GM18873 (cell line): ENCODE results near the gene ADARB2.

Source experiments
- ATAC-seq: cut with Tn5 transposase; IDR thresholded peaks from one replicate; pipeline ENCODE4 v1.9.1; 2021; ENCODE audit warnings: mild to moderate bottlenecking, moderate library complexity, moderate number of reproducible peaks; ENCODE audit not compliant: unreplicated experiment, low FRiP score

ADARB2 gene

DNA sequence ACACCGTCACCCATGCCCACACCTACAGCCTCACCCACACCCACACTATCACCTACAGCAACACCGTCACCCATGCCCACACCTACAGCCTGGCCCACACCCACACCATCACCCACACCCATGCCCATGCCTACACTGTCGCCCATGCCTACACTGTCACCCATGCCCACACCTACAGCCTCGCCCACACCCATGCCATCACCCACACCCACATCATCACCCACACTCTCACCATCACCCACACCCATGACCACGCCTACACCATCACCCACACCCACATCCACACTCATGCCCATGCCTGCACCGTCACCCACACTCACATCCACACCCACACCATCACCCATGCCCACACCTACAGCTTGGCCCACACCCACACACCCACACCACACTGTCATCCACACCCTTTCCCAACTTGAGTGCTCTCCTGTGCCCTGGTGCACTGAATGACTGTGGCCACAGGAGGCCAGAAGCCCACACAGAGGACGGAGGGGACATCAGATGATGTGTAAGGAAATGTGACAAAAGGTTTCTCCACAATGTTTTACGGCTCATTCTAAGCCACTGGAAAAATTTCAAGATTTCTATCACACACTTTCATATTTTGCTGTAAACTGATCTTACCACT lies 527.9 kb downstream of the ADARB2 start:
- ATAC-seq: no peak

DNA sequence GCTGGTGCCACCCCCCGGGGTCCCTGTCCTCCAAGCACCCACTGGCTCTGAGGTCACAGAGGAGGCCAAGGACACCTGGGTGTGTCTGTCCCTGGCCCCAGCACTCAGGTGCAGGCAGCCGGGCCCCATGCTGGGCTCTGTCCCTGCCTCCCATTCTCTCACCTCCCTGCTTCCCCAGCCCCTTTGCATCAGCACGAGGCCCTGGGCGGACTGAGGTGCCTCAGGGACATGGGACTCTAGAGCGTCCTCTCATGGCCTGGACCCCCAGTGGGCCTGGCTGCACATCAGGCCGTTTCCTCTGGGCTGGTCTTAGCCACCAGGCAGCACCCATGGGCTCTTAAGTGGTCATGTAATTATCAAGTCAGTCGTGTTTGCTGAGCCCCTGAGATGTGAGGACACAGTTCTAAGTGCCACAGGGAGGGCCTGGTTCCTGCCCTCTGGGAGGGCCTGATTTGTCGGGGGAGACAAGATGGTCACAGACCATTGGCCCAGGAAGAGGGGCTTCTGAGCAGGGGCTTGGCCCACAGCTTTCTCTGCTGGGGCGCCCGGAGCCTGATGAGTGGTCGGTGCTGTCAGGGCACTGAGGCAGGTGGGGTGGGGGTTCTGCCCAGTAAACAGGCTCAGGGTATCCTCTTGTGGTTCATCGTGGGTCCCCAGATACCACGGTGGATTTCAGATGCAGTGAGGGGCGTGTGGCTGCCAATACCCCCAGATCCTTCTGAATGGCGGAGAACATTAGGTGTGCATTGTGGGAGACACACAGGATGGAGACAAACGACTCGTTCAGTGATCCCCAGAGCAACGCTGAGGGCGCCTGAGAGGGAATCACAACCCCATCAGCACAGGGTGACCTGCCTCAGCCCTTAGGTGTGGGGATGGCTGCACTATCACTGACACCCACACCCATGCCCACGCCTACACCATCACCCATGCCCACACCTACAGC lies 528.7 kb downstream of the ADARB2 start:
- ATAC-seq: no peak

DNA sequence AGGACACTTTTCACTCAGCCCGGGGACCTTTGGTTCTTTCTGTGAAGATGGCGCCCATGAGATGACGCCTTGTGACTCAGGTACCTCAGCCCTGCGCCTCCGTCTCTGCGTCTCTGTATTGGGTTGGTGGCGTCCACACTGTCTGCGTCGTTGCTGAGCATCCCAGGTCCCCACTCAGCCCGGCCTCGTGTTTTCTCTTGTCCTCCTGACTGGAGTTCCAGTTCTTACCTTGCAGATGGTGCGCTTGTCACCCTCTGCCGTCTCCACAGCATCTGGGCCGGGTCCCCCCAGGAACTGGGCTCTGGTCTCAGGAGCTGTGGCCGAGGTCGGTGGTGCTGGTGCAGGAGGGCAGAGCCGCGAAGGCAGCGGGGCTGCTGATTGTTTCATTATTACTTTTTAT lies 530.7 kb downstream of the ADARB2 start:
- no peak for ATAC-seq

DNA sequence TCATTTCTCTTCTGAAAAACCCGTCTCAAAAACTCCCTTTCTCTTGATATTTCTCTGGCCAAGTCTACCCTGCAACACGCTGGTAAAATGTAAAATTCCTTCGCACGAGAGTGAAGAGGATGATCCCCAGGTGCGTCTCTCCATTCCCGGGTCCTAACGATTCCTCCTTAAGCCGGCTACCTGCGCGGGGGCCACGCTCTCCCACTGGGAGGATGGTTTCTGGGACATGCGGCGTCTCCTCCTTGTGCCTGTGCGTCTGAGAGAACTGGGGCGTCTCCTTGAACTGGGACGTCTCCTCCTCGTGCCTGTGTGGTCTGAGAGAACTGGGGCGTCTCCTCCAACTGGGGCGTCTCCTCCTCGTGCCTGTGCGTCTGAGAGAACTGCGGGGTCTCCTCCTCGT lies 531.2 kb downstream of the ADARB2 start:
- no peak for ATAC-seq

DNA sequence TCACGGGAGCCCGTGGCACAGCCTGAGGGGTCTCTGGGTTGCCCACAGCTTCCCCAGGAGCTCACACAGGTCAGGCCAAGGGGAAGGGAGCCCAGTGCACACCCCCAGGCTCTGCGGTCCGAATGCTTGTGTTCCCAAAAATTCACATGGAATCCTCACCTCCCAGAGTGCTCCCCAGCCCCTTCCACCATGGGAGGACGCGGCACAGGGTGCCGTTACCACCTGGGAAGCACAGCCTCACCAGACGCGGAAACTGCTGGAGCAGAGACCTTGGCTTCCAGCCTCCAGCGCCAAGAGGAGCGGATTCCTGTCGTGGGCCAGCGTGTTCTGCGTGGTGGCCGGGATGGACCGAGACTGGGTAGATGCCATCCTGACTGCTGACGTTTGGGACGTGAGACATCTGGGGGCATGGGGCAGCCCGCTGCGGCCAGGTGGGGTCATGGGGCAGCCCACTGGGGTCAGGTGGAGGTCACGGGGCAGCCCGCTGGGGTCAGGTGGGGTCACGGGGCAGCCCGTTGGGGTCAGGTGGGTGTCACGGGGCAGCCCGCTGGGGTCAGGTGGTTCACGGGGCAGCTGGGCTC lies 531.8 kb downstream of the ADARB2 start:
- no peak for ATAC-seq

DNA sequence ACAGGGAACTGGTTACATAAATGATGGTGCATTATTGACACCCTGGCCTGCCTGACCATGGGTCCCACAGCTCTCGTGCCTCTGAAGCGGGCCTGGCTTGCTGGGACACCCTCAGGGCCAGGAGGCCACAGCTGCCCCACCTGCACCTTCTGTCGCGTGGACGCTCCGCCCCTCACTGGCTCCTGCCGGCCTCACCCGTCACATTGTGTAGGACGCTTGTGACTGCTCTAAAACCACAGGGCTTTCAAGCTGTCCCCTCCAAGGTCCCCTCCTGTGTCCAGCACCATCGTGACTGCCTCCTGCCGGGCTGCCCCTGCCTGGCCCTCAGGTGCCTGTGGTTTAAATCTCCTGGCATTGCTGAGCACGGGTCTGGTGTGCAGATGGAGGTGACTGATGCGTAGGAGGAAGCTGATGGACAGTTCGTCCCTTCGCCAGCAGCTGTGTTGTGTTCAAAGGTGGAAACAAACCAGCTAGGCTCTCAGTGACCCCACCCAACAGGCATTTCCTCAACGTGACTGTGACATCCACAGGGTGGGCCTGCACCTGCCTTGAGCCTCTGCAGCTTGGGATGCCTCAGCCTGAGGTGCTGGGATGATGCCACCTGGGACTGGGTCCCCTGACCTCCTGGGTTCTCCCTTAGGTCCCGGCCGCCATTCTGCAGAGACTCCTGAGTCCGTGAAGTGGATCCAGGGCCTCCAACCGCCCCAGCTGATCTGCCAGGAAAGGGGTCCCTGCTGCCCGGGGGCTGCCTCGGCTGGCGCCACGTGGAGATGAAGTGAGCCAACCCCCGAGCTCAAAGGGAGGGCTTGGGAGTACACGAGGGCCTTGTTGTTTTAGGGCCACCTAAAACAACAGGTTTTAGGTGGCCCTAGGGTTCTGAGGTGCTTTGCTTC lies 532.6 kb downstream of the ADARB2 start:
- no peak for ATAC-seq

DNA sequence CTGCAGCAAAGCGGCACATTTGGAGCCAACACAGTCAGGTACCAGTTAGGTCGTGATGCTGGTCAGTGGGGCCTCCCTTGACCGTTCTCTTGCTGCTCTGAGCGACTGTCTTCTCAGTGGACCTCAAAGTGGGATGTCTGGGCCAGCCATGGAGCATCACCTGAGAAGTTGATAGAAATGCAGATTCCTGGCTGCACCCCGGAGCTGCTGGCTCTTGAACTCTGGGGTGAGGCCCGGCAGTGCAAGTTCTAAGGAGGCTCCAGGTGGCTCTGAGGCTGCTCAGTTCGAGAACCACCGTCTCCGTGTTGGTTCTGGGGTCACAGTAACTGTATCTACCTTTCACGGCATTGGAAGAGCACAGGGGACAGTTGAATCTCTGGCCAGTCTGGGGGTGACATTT lies 533.6 kb downstream of the ADARB2 start:
- ATAC-seq: no peak

DNA sequence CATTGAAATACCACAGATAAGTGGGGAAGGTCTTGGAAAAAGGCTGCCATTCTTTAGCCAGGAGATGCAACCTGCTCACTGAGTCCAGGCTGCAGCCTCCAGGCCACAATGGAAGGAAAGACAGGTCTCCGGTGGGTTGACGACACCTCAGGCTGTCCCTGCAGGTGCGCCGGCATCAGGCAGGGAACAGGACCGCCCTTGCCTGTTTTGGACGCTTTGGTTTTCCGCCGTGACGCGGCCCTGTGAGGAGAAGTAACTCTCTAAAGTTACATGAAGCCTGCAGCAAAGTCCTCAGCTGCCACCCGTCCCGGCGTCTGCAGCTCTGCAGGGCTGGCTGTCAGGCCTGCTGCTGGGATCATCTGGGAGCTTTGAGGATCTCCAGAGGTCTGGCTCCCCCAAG lies 534.1 kb downstream of the ADARB2 start:
- ATAC-seq: no peak

DNA sequence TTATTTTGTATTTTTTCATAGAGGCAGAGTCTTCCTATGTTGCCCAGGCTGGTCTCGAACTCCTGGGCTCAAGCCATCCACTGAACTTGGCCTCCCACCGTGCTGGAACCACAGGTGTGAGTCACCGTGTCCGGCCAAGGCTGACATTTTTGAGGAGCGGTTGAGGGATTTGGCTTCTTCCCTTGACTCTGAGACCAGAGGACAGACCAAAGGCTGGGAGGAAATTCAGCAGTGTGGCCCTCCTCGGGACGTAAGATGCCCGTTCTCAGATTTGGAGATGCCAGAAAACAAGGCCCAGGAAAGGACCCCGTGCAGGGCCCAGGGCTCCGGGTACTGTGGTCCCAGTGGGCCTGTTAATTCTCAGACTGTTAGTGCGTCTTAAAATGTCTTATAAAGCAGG lies 535.0 kb downstream of the ADARB2 start:
- ATAC-seq: no peak

DNA sequence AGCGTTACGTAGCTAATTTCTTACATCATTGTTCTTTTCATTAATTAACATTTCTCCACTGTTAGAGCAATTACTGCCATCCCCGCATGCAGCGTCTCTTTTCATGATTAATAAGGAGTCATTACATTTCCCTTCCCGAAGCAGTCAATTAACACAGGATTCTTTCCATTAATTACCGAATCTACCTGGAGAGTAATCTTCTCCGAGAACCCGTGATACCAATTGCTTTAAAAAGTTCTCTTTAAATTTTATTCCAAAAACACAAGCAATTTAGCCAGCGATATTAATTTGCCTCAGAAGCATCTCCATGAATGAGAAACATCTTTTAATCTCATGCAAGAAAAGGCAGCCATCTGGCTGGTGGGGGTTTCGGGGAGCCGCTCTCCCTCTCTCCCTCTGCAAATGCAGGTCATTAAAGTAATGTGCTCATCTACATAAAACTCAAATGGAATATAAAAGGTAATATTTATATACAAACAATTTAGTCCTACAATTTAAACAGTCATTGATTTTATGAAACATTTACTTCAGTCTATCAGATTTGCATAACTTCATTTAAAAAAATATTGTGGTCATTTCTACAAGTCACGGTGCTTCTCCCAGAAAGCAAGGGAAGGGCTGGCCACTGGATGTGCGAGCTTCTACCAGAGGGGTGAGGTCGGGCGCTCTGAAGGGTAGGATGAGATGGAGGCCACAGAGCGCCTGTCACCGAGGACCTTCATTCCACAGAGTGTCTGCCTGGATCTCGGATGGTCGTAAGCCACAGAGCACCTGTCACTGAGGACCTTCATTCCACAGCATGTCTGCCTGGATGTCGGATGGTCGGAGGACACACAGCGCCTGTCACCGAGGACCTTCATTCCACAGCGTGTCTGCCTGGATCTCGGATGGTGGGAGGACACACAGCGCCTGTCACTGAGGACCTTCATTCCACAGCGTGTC lies 536.2 kb downstream of the ADARB2 start:
- no peak for ATAC-seq

DNA sequence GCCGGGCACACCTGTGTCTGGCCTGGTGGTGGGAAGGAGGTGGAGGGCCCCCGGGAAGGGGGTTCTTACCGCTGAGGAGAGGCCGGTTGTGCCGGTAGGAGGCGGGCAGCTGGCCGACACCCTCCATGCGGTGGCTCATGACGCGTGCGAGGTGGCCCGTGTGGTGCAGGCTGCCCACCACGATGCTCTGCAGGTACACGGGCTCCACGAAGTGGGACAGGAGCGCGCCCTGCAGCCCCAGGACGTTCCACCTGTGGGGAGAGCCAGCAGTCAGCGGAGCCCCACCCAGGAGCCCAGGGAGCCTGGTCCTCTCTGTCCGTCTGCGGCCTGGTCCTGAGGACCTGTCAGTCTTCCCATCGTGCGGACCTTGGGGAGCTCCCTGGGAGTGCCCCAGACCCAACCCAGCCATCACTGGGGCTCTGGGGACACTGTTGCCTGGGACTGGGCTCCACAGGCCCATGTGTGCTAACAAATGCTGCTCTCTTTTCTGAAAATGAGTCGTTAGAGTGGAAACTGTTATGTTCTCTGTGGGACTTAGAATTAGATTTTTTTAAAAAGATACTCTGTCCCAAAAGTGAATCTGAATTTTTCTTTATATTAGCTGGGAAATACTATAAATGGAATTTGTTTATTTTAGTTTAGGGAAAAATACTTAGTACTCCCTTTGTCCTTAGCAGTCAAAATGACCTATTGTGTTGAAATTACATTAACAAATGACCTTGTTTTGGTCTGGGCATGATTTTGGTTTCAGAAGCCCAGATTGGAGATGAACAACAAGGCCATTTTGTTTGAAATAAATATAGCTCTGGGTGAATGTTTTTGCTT lies 537.2 kb downstream of the ADARB2 start:
- no peak for ATAC-seq

DNA sequence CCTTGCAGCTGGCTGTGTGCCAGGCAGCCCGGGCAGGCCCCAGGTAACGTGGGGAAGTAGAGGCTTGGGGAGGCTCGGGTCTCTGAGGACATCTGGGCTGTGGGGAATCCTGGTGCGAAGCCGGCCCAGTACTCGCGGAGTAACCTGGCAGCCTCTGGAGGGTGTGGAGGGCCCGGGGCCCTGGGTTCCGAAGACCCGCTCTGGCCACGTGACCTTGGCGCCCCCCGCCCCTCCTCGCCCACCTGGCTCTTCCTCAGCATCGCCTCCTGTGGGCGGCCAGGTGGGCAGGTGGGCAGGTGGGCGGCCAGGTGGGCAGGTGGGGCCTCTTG lies 538.0 kb downstream of the ADARB2 start:
- ATAC-seq: no peak

DNA sequence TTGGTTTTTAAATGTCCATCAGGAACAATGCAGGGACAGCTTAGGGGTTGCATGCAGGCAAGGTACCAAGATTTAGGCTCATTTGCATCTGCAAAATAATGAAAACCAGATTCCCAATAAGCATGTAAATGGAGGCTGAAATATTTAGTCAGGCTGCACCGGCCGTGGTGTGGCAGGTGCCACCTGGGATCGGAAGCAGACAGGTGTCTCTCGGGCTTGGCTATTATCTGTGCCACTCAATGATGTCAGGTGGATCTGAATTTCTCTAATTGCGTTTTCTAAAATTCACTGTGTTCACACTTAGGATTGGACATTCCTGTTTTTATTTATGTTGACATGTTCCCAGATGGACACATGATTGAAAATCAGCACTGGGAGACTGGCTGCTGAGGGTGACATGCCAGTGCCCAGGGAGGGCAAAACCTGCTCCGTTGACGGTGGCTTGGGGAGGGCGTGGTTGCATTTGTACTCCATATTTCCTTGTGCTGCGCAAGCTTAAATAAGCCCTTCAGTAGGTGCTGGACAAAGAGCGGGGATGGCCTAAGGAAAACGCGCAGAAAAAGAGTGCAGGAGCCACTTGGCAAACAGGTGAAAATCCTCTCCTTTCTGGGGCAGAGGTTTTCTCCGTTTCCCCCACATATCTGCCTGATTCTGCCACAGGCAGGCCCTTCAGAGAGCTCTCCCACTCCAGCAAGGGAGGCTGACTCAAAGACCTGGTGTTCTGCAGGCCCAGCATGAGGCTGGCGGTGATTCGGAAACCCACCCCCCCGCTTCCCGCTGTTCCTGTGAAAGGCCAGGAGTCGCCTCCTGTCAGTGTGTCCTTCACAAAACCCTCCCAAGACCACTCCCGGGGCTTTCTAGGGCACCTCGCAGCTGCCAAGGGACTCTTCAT lies 538.6 kb downstream of the ADARB2 start:
- no peak for ATAC-seq

DNA sequence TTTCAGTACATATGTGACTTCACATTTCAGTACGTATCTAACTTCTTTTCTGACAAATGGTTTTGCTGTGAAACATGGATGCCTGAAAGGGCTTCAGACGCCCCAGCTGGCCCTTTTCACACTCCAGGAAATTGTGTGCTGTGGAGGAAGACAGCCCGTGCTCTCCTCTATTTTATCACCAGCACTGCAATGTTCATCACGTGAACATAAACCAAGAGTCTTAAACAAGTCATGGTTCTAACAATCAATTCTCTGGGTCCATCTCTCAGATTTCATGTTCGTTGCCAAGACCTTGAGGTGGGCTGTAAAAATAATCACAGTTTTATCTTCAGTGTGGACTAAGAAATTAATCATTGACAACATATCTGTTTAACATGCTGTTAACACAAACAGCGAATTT lies 539.9 kb downstream of the ADARB2 start:
- no peak for ATAC-seq

DNA sequence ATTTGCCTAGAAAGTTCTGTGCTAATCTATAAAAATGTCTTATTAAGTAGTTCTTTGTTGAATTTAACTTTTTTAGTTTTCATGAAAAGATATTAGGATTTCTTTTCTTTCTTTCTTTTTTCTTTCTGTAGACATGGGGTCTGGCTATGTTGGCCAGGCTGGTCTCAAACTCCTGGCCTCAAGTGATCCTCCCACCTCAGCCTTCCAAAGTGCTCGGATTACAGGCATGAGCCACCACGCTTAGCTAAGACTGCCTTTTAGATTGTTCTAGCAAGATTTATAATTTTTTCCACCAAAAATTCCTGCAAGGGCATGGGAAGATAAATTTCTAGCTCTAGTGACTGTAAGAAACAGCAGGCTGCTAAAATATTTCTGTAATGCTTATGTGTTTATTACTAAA lies 540.7 kb downstream of the ADARB2 start:
- no peak for ATAC-seq

DNA sequence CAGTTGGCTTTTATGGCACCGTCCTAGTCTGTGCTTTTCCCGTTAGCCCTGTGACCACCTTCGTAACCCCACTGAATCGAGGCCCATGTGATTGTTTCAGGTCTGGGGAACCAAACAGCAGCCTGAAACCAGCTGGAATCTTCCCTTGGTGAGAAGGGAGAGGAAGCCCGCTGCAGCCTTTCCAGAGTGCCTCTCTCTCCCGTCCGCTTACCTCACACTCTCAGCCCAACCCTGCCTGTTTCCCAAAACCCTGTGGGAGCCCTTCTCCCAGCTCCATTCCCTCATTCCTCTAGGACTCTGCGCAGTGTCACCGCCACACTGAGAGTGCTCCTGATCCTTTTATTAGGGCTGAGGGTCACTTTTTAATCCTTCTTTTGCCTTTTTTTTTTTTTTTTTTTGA lies 541.5 kb downstream of the ADARB2 start:
- ATAC-seq: no peak

DNA sequence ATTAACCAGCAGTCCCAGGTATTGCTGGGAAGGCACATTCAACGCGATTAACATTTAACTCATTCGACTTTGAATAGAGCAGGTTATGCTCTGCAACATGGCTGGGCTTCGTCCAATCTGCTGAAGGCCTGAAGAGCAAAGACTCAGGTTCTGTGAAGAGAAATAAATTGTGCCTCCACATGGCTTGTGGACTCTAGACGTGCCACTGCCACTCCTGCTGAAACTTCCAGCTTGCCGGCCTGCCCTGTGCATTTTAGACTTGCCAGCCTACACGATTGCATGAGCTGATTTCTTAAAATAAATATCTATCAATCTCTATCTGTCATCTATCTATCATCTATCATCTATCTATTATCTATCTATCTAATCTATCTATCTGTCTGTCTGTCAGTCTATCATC lies 543.2 kb downstream of the ADARB2 start:
- no peak for ATAC-seq

DNA sequence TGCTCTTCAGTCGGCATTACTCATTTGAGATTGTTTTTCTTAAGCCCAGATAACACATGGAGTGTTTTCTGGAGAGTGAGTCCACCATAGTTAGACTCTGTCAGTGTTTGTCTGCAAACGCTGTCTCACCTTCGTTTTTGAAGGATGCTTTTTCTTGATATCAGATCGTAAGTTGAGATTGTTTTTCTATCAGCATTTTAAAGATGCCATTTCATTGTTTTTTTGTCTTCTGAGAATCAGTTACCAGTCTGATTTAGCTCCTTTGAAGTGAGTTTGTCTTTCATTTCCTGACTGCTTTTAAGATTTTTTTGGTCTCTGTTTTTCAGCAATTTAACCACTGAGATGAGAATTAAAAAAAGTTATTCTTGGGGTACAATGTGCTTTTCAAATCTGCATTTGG lies 543.8 kb downstream of the ADARB2 start:
- no peak for ATAC-seq
